ENCODE measurements around the gene PCYT1B. TPM values are rescaled to one million over a fixed set of nuclear protein-coding genes. Genes with fewer than 3 reads are reported as not detected.

PCYT1B gene
- total RNA-seq (ENCODE audit: low replicate concordance): 33.9 and 39.1 TPM in 2 replicates

DNA sequence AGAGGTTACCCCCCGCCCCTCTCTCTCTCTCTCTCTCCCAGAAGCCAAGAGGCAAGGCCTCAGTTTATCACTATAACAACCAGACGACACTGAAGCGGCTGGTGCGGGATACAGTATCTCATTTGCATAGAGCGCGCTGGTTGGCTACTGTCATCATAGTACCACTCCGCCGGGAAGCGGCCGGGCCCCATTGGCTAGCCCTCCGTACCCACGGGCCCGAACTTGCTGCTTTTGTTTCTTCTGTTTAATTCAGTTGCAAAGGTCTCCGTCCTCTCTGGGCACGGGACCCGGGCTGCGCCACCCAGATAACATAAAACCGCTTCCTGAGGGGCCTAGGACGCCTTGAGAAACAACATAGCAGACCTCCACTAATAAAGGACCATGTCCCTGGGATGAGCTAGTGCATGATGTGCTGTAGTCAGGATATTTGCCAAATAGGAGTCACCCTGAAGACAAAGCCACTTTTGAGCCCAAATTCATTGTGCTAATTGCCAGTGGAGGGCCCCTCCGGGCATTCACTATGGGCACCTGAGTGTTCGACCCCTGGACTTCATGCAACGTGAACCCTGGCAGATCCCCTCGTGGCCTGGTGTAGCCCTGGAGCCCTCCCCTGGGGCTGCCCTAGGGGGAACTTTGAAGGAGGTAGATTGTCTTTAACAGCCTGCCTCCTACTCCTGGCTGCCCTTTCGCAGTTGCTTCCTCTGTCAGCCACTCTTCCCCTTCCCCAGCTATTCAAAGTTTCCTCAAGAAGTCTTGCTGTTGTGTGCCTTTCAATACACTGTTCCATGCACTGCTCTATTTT lies at the start of gene PCYT1B:
Gene PCYT1B, minus strand, starts transcription at position 91 of the 802 bp plus-strand sequence. CDS start 242 bp downstream, outside the sequence.
- TF ChIP-seq, protein P1, sequence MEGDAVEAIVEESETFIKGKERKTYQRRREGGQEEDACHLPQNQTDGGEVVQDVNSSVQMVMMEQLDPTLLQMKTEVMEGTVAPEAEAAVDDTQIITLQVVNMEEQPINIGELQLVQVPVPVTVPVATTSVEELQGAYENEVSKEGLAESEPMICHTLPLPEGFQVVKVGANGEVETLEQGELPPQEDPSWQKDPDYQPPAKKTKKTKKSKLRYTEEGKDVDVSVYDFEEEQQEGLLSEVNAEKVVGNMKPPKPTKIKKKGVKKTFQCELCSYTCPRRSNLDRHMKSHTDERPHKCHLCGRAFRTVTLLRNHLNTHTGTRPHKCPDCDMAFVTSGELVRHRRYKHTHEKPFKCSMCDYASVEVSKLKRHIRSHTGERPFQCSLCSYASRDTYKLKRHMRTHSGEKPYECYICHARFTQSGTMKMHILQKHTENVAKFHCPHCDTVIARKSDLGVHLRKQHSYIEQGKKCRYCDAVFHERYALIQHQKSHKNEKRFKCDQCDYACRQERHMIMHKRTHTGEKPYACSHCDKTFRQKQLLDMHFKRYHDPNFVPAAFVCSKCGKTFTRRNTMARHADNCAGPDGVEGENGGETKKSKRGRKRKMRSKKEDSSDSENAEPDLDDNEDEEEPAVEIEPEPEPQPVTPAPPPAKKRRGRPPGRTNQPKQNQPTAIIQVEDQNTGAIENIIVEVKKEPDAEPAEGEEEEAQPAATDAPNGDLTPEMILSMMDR (IDR thresholded peaks at IDR 0.05): no peak
- no peak for TF ChIP-seq EZH2phosphoT487 (IDR thresholded peaks at IDR 0.05)
- no peak for TF ChIP-seq EZH2 (IDR thresholded peaks at IDR 0.05)
- Histone ChIP-seq H3K27ac (peak within 1 kb of the TSS; percentile 98), H3K27me3 (no peaks in the 10 kb centered on the region), H3K4me2 (peak within 1 kb of the TSS; percentile 81), H3K36me3 (no peaks in the 10 kb centered on the region), H3K9ac (no peak within 1 kb of the TSS), H4K20me1 (ENCODE audit: low read depth) (no peaks in the 10 kb centered on the region), H3K4me3 (peak within 1 kb of the TSS; percentile 50), H2AFZ (replicated peaks) (peak within 1 kb of the TSS; percentile 63), H3F3A (ENCODE audit: low read depth) (peaks cover 33% of the 10 kb centered on the region), H3K79me2 (ENCODE audit: low read depth) (peaks cover 40% of the 10 kb centered on the region), H3K4me1 (peaks cover 38% of the 10 kb centered on the region), H3K9me3 (ENCODE audit: low read depth) (no peaks in the 10 kb centered on the region)
- Mint-ChIP-seq H3K27me3 (ENCODE audit: insufficient read depth, low read depth) (peaks cover 16% of the 10 kb centered on the region), H3K36me3 (no peaks in the 10 kb centered on the region), H3K4me1 (peaks cover 28% of the 10 kb centered on the region), H3K9me3 (no peaks in the 10 kb centered on the region), H3K4me3 (peak within 1 kb of the TSS; percentile 82), H3K27ac (peak within 1 kb of the TSS; percentile 57)
- peak; percentile 94 for DNase-seq (ENCODE audit: low spot score)

DNA sequence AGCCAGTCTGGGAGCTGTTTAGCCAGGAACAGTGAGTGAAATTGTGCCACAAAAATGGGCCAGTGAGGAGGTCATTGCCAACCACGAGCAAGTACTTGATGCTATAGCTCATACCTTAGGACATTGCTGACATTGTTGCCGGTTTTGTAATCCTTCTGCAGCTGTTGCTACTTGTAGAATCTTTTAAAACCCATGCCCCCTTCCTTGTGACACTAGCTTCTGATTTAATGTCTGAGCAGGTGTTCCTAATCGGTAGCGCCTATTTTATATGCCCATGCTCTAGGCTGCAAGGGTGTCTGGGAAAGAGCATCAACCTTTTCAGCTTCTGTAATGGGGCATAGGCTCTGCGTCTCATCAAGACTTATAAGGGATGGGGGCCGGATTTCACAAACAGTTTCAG lies 49.1 kb upstream of the PCYT1B start:
- Histone ChIP-seq H2AFZ (replicated peaks) (no peak overlapping the region), H3K4me1 (peaks cover 33% of the 10 kb centered on the region), H3F3A (ENCODE audit: low read depth) (peaks cover 21% of the 10 kb centered on the region), H3K27ac (no peak overlapping the region), H3K79me2 (ENCODE audit: low read depth) (peaks cover 75% of the 10 kb centered on the region), H4K20me1 (ENCODE audit: low read depth) (peaks cover 37% of the 10 kb centered on the region), H3K36me3 (peaks cover 8% of the 10 kb centered on the region), H3K27me3 (no peaks in the 10 kb centered on the region), H3K9ac (no peak overlapping the region), H3K4me3 (no peak overlapping the region), H3K9me3 (ENCODE audit: low read depth) (no peaks in the 10 kb centered on the region), H3K4me2 (peak overlapping the region; percentile 29)
- peaks cover 45% of the 10 kb centered on the region for H3K4me1 Mint-ChIP-seq
- H3K27ac Mint-ChIP-seq: no peak overlapping the region
- H3K9me3 Mint-ChIP-seq: peaks cover 2% of the 10 kb centered on the region
- peak overlapping the region; percentile 43 for H3K4me3 Mint-ChIP-seq
- H3K27me3 Mint-ChIP-seq (ENCODE audit: insufficient read depth, low read depth): no peaks in the 10 kb centered on the region
- no peak for DNase-seq (ENCODE audit: low spot score)
- TF ChIP-seq, protein P1 (IDR thresholded peaks at IDR 0.05): no peak
- TF ChIP-seq EZH2phosphoT487 (IDR thresholded peaks at IDR 0.05) (no peak), EZH2 (IDR thresholded peaks at IDR 0.05) (no peak)
- H3K36me3 Mint-ChIP-seq: peaks cover 16% of the 10 kb centered on the region

DNA sequence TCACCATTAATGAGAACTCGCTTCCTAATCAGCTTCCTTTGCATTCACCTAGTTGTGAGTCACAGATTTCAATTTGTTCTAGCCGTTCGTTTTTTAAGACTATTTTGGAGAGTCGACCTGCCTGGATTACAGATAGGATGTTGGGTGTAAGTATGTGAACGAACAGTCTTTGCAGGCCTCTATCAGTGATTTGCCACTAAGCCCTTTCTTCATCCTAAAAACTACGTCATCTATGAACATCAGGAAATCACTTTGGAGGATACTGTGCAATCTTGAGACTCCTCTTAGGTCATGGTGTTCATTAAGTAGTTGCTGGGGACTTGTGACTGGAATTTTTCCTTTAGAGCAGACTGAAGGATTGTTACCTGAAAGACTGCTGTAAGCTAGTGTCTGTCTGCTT lies 47.7 kb upstream of the PCYT1B start:
- Mint-ChIP-seq H3K4me3 (peak overlapping the region; percentile 94), H3K36me3 (peaks cover 9% of the 10 kb centered on the region), H3K27ac (no peak overlapping the region), H3K27me3 (ENCODE audit: insufficient read depth, low read depth) (no peaks in the 10 kb centered on the region), H3K4me1 (peaks cover 45% of the 10 kb centered on the region), H3K9me3 (peaks cover 5% of the 10 kb centered on the region)
- Histone ChIP-seq H3F3A (ENCODE audit: low read depth) (peaks cover 24% of the 10 kb centered on the region), H3K4me3 (peak overlapping the region; percentile 78), H3K27ac (no peak overlapping the region), H2AFZ (replicated peaks) (no peak overlapping the region), H3K9ac (peak overlapping the region; percentile 86), H3K9me3 (ENCODE audit: low read depth) (no peaks in the 10 kb centered on the region), H3K79me2 (ENCODE audit: low read depth) (peaks cover 61% of the 10 kb centered on the region), H3K4me1 (peaks cover 37% of the 10 kb centered on the region), H3K4me2 (peak overlapping the region; percentile 89), H3K36me3 (peaks cover 2% of the 10 kb centered on the region), H4K20me1 (ENCODE audit: low read depth) (peaks cover 33% of the 10 kb centered on the region), H3K27me3 (no peaks in the 10 kb centered on the region)
- DNase-seq (ENCODE audit: low spot score): no peak
- TF ChIP-seq EZH2phosphoT487 (IDR thresholded peaks at IDR 0.05): no peak
- TF ChIP-seq, protein P1 (IDR thresholded peaks at IDR 0.05): no peak
- no peak for TF ChIP-seq EZH2 (IDR thresholded peaks at IDR 0.05)
